Measurements from ENCODE around the gene UCP1.

Gene UCP1, protein sequence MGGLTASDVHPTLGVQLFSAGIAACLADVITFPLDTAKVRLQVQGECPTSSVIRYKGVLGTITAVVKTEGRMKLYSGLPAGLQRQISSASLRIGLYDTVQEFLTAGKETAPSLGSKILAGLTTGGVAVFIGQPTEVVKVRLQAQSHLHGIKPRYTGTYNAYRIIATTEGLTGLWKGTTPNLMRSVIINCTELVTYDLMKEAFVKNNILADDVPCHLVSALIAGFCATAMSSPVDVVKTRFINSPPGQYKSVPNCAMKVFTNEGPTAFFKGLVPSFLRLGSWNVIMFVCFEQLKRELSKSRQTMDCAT

DNA sequence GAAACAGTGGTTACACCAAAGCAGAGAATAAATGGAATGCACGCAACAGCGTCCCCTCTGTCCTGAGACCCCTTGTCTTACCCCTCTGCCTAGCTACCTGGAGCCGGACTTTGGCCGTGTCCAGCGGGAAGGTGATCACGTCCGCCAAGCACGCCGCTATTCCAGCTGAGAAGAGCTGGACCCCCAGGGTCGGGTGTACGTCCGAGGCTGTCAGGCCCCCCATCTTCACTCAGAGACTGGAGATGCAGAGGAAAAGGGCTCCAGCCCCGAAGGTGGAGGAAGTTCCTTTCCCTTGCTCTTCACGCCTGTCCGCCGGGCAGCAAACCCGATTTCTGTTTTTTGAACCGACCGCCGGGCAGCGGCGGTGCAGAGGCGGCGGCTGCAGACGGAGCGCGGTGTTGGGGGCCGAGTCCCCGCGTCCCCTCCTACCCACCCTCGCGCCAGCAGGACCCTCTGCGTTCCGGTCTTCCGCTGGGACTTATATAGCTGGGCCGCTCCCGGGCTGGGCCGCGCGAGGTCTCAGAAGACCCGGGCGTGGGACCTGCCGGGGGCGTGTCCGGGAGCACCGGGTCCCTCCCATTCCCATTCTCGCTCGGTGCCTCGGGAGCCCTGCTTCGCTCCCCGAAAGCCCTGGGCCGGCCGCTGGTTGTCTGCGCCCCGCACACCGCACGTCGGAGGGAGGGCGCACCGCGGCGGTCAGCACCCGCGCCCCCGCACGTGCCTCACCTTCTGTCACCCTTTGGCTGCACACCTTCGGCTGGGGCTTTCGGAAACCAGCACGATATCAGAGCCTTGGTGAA, at the start of gene UCP1:
Gene UCP1, minus strand, starts transcription at position 455 of the 800 bp plus-strand sequence. Its CDS starts 232 bp downstream, at position 223.
- DNase-seq (ENCODE audit: low read depth, low spot score) = no peak

DNA sequence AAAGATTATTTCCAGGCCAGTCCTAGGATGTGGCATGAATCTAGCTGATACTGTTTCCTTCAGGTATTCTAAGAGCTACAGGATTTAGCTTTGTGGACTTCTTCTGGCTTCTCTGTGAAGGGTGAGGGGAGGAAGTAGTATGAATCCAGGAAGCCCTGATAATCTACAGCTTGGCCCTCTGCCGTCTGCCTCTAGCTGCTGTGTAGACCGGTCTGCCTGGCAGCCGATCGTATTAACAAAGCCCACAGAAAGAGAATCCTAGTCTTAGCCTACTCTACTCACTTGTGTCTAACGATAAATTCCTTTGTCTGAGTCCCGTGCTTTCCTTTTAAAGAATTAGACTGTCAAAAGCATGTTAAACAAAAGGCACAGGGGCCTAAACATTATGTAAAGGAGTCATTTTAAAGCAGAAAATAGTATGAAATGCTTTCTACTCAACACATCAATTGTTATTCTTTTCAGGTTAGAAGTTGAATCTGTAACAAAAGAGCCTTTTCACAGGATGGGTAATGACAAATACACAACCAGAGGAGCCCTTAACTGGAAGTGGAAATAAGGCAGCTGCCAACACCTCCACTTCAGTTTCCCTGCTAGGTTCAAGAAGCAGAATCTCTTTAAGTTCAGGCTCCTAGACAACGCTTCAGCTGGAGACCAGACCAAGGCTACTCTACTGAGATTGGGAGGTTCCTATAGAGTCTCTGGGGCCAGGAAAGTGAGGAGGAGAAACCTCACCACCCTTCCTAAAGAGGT, 48.9 kb upstream of the UCP1 start:
- H3K27ac ChIP-seq = no peak overlapping the region
- no peak for DNase-seq (ENCODE audit: low read depth, low spot score)

More for the DNA sequence above, at the start of gene UCP1:
- no peak within 1 kb of the TSS for H3K27ac ChIP-seq

DNA sequence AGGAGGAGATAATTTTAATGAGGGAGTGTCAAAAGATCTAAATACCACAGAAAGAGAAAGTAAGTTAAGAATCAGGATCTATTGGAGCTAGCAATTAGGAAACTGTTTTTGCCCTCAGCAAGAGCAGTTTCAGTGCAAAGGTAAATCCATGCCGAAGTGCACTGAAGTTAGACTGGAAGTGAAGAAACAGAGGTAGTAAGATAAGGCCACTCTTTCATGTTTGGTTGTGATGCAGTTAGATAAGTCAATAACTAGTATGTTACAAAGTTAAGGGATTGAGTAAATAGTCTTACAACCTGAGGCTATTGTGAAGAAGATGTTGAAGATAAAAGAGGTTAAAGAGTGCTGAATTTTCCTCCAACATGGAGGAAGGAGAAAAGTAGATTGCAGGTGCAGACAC, 46.7 kb upstream of the UCP1 start:
- H3K27ac ChIP-seq = no peak overlapping the region
- DNase-seq (ENCODE audit: low read depth, low spot score) = no peak

DNA sequence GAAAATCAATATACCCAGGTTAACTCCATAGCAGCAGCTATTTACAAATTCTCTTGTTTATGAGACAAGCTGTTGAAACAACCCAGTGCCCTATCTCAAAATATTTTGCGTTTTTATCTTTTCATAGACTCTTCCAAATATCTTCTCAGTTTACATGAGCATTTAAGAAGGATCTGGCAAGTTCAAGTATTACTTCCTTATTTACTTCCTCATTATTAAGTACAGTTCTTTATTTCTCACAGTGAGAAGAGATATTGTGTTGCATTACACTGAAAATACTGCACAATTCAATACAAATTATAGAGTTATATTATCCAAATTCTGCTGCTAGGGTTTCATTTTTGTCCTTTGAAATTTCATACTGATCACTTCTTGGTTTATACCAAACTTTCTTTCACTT, 43.6 kb upstream of the UCP1 start:
- no peak overlapping the region for H3K27ac ChIP-seq
- DNase-seq (ENCODE audit: low read depth, low spot score) = no peak

DNA sequence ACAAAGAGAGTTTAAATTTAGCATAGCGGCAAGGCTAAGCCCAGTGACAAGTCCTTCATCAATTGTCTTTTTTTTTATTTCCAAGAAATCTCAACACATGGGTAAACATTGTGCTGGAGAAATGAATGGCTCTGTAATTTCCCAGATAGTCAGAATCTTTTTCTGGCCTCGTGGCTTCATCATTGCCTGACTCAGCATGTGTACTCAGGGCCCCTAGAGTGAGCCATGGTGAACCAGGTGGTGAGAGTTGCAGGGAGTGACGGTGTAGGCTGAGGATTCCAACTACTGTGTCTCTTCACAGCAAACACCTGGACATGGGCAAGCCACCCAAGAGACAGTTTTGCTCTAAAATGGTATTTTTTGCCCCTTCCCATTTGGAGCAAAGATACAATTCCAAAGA, 43.1 kb upstream of the UCP1 start:
- DNase-seq (ENCODE audit: low read depth, low spot score) = no peak
- no peak overlapping the region for H3K27ac ChIP-seq

DNA sequence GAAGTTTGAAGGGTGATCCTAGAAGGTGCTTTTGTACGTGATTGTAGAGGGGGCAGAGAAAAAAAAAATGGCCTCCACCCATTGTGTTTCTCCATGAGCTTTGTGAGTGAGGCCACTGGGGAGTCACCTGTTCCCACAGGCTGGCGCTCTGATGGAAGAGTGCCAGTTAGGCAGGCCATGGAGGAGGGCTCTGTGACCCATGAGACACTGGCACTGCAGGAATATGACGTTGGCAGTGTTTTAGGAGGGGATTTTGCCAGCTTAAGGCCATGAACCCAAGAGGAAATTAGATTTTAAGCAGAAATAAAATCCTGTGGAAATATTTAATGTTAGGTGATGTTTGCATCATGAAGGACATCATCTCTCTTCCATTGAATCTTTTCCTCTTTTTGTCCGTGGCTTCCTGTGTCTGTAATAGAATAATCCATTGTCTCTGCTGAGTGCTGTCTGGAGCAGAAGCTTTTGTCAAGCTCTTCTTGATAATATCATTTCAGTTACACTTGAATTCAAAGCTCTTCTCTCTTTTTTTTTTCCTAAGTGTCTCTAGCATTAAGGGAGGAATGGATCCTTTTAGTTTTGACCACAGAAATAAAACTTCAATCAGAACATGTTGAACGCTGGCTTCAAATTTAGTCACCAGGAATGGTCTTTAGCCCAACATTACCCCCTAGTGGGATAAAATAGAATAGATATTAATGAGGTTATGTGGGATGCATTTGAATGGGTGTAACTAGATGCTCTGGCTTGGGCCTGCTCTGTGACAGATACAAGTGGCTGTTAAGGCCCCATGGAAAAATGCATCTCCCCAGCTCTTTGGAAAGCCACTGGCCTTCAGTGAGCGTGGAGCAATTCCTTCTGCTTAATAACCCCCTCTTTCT, 41.0 kb upstream of the UCP1 start:
- no peak overlapping the region for H3K27ac ChIP-seq

DNA sequence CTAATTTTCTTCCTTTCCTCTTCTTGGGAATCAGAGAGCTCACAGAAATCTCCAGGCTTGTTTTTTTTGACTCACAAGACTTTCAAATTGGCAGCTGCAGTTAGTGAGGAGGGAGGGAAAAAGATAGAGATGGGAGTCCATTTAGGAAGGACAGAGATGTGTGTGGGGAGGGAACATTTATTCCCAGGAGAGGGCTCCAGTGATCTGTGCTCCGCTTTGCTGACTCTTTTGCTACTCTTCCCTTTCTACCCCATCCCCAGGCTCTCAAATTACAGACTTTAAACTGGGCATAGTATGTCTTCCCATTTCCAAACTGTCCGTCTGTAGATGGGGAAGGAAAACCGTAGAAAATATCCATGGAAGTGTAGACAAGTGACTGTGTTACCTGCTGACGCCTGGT, 39.1 kb upstream of the UCP1 start:
- no peak for DNase-seq (ENCODE audit: low read depth, low spot score)
- no peak overlapping the region for H3K27ac ChIP-seq

More for the DNA sequence above, 41.0 kb upstream of the UCP1 start:
- DNase-seq (ENCODE audit: low read depth, low spot score) = no peak

DNA sequence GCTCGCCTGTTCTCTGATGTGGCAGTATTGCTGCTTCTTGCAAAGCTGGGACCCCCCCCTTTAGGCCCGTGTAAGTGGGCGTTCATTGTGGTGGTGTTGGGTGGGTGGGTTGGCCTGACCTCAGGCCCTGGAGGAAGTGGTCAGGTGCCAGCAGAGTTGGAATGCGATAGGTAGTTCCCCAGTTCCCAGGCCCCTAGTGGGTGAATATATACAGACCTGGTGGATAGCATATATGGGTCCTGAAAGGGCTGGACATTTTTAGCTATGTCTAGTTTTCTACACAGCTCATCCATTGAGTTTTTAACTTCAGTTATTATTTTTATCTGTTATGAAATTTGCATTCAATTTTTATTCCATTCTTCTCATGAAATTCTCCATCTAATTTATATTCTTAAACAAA, 35.8 kb upstream of the UCP1 start:
- no peak for DNase-seq (ENCODE audit: low read depth, low spot score)
- no peak overlapping the region for H3K27ac ChIP-seq

DNA sequence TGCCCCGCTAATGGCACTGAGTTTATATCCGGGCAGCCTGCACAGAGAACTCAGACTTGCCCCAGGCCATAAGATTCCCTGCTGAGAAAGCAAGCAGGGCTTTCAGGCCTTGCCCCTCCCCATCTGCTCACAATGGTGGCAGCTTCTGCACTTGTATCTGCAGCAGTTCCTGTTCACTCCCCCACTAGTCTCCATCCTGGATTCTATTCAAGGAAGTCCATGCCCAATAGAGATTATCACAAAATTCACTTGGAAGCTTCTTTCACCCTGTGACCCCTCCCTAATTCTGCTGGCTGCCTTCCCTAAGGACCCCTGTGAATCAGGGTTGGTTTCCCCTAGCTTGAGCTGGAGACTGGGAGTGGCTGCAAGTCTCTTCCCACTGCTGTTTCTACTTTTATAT, 34.5 kb upstream of the UCP1 start:
- no peak overlapping the region for H3K27ac ChIP-seq
- DNase-seq (ENCODE audit: low read depth, low spot score) = no peak

DNA sequence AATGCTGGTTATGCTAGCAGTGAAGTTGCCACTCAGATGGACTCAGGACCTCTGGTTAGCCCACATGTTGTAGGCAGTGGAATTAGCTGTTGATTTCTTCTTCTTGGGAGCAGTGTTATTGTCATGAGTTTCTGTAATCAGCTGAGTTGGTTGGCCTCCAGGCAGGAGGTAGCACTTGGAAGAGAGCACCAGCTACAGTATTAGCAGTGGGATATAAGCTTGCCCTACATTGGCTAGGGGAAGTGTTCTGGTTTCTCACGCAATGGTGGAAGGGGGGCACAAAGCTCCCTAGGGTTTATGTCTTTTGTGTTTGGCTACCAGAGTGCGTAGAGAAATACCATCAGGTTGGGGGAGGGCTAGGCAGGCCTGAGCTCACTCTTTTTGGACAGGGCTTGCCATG, 34.0 kb upstream of the UCP1 start:
- no peak for DNase-seq (ENCODE audit: low read depth, low spot score)

DNA sequence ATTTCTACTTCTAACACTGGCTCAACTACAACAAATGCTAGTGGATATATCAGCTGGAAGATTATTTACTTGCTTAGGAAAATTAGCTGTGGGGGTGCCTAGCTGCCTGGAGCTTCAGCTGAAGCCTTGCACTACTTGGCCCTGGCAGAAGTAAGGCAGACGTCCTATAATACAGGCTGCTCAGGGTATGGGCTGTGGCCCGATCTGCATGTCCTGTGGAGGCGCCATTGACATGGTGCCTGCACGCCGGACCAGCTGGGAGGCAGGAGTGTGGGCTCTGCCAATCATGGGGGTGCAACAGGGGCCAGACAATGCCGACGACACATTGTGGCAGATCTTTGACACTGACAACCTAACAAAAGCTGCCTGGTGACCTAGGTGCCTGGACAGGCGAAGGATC, 31.6 kb upstream of the UCP1 start:
- DNase-seq (ENCODE audit: low read depth, low spot score) = no peak
- H3K27ac ChIP-seq = no peak overlapping the region

More for the DNA sequence above, 34.0 kb upstream of the UCP1 start:
- H3K27ac ChIP-seq = no peak overlapping the region

DNA sequence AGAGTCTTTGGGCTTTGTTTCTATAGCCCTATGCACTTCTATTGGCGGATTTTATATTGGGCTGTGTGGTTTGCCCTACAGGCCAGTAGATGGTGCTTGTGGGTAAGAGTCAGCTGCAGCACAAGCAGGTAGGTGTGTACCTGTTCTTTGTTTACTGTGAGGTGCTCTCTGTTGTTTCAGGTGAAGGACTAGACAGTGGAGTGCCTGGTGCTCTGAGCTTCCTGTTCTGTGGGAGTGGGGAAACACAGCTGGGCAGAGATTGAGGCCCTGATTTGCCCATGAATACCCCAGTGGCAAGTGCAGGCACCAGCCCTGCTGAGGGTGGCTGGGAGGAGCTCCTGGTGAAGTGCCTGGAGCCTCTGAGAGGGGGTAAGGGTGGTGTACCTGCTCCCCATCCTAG, 26.3 kb upstream of the UCP1 start:
- peak; percentile 22 for DNase-seq (ENCODE audit: low read depth, low spot score)
- no peak overlapping the region for H3K27ac ChIP-seq

DNA sequence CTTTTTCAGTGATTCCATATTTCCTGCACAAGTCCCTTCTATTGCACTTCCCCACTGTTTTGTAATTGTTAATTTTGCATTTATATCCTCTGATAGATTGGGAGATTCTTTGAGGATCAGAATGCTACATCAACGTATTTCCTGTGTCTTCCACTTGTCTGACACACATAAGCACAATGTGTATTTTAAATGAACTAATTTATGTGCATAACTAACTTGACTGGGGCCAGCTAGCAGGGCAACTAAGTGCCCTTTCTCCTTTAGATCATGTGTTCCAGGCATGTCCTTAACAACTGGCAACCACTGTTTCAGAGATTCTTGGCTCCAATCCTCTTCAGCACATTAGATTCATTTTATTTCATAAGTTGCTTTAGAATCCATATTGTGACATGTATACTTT, 15.7 kb upstream of the UCP1 start:
- no peak for DNase-seq (ENCODE audit: low read depth, low spot score)

DNA sequence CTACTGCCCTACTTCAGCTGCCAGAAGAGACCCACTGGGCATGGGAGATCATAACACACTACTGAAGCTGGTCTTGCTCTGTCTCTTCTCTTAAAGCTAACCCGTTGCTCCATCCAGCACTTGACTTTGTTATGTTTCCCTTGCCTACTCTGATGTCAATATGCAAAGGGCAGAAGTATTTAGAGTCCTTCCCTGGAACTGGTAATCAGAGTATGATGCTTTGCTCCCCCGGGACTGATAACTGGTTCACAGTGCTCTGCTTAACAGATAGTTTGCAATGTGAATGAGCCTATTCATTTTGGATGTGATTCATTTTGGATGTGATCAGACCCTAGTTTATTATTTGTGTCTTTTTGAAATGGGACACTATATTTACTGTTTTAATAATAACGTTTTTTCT, 12.3 kb upstream of the UCP1 start:
- H3K27ac ChIP-seq = no peak overlapping the region
- DNase-seq (ENCODE audit: low read depth, low spot score) = no peak

More for the DNA sequence above, 15.7 kb upstream of the UCP1 start:
- no peak overlapping the region for H3K27ac ChIP-seq

DNA sequence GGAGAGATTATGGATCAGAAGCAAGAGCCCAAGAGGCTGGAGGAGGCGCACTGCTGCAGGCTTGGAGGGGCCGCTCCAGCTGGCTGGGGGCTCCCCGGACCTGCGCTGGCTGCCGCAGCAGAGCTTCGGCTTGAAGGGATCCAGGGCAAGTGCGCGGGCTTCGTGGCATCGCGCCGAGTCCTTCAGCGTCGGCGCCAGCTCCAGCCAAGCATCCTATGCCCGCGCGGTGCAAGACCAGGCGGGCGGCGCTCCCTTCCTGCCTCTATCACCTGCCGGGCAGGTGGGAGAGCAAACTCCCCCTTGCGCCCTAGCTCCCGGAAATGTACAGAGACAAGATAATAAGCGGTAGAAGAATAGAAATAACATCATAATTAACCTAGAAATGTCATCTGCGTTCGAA, 10.5 kb upstream of the UCP1 start:
- no peak overlapping the region for H3K27ac ChIP-seq
- DNase-seq (ENCODE audit: low read depth, low spot score) = no peak

DNA sequence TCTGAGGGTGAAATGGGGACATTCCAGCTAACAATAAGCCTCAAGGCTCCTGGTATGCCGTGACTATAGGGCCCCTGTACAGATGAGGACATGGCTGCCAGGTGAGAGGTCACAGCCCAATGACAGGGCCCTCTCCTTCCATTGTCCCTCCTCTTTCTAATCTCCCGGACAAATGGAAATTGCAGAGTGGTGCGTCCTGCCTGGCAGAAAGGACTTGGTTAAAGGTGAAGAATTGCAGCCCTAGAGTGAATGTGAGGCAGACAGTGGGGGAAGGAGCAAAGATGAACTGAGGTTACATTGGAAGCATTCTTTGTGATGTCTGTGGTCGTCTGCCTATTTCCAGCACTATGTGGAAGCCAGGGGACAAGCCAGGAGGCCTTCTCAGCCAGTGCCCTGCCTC, 6.7 kb upstream of the UCP1 start:
- H3K27ac ChIP-seq = no peak overlapping the region
- no peak for DNase-seq (ENCODE audit: low read depth, low spot score)

DNA sequence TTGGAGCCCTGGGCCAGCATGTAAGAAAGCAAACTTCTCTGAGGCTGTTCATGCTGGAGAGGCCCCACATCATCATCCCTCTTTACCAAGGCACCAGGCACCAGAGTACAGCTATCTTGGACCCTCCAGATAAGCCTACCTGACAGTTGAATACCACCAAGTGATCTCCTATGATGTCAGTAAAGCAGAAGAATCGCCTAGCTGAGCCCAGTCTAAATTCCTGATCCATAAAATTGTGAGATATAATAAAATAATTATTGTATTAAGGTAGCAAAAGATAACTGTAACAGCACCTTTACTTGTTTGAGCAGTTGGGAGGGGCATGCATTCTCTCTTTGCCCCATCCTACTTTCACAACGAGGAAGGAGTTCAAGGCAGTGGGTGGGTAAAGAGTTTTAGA, 2.9 kb upstream of the UCP1 start:
- no peak overlapping the region for H3K27ac ChIP-seq
- DNase-seq (ENCODE audit: low read depth, low spot score) = no peak

DNA sequence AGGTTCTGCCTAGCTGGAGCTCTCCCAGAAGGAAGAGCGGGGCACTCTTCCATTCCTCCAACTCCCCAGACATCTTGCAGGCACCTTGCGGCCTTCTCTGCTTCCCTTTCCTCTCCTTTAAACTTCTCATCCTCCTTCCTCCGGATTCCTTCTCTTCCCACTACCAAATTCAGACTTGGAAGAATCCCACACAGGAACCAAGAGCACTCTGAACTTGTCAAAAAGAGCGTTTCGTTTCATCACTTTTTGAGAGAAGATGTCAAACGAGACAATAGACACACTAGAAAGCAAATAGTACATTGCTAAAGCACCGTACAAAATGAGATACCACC, 512 bp upstream of the UCP1 start:
- DNase-seq (ENCODE audit: low read depth, low spot score) = no peak

DNA sequence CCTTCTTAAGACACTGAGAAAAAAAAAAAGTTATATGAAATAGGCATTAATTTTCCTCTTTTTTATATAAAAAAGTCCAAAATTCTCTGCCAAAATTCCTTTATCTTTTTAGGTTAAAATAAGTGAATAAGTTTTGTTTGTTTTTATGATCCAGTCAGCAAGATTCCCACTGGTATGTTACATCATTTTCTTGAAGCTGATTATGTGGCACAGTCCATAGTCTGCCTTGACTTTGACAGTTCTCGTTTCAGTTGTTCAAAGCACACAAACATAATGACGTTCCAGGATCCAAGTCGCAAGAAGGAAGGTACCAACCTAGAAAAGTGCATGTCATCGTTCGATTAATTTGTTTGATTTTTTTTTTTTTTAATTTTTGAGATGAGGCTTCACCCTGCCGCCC, 9.1 kb downstream of the UCP1 start:
- no peak for DNase-seq (ENCODE audit: low read depth, low spot score)
- H3K27ac ChIP-seq = no peak overlapping the region

More for the DNA sequence above, 512 bp upstream of the UCP1 start:
- H3K27ac ChIP-seq = no peak overlapping the region

DNA sequence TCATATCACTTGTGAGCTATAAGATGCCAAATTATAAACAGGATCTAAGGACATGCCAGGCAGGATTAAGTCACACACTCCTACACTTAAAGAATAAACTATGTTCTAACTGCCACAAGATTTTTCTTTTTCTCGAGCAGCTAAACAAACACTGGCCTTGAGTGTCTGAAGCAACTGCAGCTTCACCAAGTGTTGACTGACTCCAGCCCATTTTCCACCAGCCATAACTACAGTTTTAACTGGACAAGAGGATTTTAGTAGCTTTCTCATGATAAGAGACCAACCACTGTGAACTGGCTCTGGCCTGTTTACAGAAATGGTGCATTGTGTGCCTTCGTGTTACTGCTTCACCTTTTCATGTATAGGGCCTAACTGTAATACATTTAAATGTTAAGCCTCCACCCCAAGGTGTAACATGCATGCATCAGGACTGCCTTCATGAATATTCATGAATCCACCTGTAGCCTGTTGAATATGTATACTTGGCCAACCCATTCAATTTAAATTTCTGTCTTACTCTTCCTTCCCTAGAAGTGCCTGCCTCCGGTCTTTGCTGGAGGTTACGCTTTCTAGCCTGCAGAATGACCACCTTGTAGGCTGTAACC, 10.8 kb downstream of the UCP1 start:
- no peak overlapping the region for H3K27ac ChIP-seq
- no peak for DNase-seq (ENCODE audit: low read depth, low spot score)

Data from epithelial cell of prostate (primary cell).